ENCODE results near the gene SEC62.
"Not testable (repeated sequence)": the region's sequence is repeated elsewhere in the genome, so short reads cannot be mapped to it uniquely, and the experiment has no call there.

SEC62 gene

GRCh38 chr3:170012683-170013400 lies 46.2 kb downstream of the SEC62 start:
- DNase-seq, result no peak

GRCh38 chr3:170016057-170016456 lies 49.5 kb downstream of the SEC62 start:
- no peak for DNase-seq

- not testable (repeated sequence) for DNase-seq
Observed at GRCh38 chr3:170019306-170019705, 52.7 kb downstream of the SEC62 start.

- DNase-seq, result no peak
Observed at GRCh38 chr3:170021083-170021482, 54.5 kb downstream of the SEC62 start.

- no peak for DNase-seq
Observed at GRCh38 chr3:170022336-170022735, 55.7 kb downstream of the SEC62 start.

- no peak for DNase-seq
Observed at GRCh38 chr3:170023165-170023564, 56.6 kb downstream of the SEC62 start.

- DNase-seq, result no peak
Observed at GRCh38 chr3:170024581-170024980, 58.0 kb downstream of the SEC62 start.

GRCh38 chr3:170027233-170028102 lies 60.9 kb downstream of the SEC62 start:
- DNase-seq, result no peak

- no peak for DNase-seq
Observed at GRCh38 chr3:170033489-170033888, 66.9 kb downstream of the SEC62 start.

- DNase-seq, result peak in 29 of 51 donors; percentile 1 to 59 (median 12)
Observed at GRCh38 chr3:170037463-170038433, 71.1 kb downstream of the SEC62 start, which contains the start of gene GPR160. GPR160 (plus strand) TSS chr3:170037995; CDS start chr3:170083973, 45,978 bp downstream.

GRCh38 chr3:170038434-170039110 lies 72.0 kb downstream of the SEC62 start:
- DNase-seq, result no peak

- no peak for DNase-seq
Observed at GRCh38 chr3:170040418-170040817, 73.8 kb downstream of the SEC62 start.

GRCh38 chr3:170043506-170043905 lies 76.9 kb downstream of the SEC62 start:
- peak in 1 of 51 donors; percentile 1 for DNase-seq

GRCh38 chr3:170044271-170044670 lies 77.7 kb downstream of the SEC62 start:
- no peak for DNase-seq

- peak in 2 of 51 donors; percentile 8 to 16 for DNase-seq
Observed at GRCh38 chr3:170044795-170045244, 78.2 kb downstream of the SEC62 start.

- DNase-seq, result no peak
Observed at GRCh38 chr3:170046269-170047132, 79.9 kb downstream of the SEC62 start.

GRCh38 chr3:170047133-170047404 lies 80.5 kb downstream of the SEC62 start:
- DNase-seq, result no peak

All from hypothalamus (tissue), 51 donors.